ENCODE data around the gene AP3M1.

The AP3M1 gene

DNA sequence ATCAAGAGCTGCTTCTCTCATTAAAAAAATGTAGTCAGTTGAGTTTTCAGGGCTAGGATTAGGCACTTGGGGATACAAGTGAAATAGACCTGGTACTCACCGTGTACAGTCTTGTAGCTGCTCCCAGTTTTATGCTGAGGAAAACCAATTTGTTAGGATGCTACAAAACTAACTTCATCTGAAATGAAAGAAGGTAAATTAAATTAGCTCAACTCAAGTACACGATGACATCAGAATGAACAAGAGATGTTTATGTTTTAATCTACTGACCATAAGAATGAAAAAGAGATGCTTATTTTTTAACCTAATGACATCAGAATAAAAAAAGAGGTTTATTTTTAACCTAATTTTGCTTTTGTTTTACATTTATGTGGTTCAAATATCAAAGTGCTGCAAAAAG, 73.7 kb downstream of the AP3M1 start:
- H3K4me3 ChIP-seq (replicated peaks; ENCODE audit: low read depth, low read length), result no peak overlapping the region
- TF ChIP-seq, protein P1, sequence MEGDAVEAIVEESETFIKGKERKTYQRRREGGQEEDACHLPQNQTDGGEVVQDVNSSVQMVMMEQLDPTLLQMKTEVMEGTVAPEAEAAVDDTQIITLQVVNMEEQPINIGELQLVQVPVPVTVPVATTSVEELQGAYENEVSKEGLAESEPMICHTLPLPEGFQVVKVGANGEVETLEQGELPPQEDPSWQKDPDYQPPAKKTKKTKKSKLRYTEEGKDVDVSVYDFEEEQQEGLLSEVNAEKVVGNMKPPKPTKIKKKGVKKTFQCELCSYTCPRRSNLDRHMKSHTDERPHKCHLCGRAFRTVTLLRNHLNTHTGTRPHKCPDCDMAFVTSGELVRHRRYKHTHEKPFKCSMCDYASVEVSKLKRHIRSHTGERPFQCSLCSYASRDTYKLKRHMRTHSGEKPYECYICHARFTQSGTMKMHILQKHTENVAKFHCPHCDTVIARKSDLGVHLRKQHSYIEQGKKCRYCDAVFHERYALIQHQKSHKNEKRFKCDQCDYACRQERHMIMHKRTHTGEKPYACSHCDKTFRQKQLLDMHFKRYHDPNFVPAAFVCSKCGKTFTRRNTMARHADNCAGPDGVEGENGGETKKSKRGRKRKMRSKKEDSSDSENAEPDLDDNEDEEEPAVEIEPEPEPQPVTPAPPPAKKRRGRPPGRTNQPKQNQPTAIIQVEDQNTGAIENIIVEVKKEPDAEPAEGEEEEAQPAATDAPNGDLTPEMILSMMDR (IDR thresholded peaks at IDR 0.05; ENCODE audit: low read length, missing control alignments), result no peak
- no peak for DNase-seq (ENCODE audit: low read depth)

DNA sequence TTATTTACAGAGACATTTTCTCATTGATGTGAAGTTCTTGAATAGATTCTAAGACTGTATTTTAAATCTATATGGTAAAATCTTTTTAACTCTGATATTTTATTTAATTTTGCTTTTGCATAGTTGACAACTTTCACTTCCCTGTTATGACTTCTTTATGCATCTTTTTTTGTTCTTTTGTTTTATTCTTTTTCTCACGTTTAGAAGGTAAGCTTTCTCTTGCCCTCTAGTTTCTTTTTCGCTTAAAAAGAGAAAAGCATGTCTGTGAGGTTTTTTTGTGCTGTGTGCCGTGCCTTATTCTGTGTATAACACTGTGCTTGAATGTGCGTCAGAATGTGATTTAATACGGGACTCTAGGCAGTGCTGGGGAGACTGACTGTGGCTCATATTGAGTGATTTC, 74.7 kb downstream of the AP3M1 start:
- TF ChIP-seq, protein P1 (IDR thresholded peaks at IDR 0.05; ENCODE audit: low read length, missing control alignments), result no peak
- DNase-seq (ENCODE audit: low read depth), result no peak
- H3K4me3 ChIP-seq (replicated peaks; ENCODE audit: low read depth, low read length), result no peak overlapping the region

DNA sequence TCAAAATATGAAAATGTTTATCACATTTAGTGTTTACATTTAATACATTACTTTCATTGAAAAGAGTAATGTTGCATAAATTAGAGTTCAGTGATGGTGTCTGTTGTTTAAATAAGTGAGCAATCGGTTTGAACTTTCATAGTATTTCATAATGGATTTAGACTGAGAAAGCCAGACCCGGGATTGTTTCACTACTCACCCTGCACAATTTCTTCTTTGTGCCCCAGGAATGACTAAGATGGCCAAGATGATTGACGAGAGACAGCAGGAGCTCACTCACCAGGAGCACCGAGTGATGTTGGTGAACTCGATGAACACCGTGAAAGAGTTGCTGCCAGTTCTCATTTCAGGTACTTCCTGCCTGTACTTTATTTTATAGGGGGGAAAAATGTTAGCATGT, 78.1 kb downstream of the AP3M1 start:
- peak; percentile 36 for DNase-seq (ENCODE audit: low read depth)
- no peak overlapping the region for H3K4me3 ChIP-seq (replicated peaks; ENCODE audit: low read depth, low read length)
- TF ChIP-seq, protein P1 (IDR thresholded peaks at IDR 0.05; ENCODE audit: low read length, missing control alignments), result no peak

DNA sequence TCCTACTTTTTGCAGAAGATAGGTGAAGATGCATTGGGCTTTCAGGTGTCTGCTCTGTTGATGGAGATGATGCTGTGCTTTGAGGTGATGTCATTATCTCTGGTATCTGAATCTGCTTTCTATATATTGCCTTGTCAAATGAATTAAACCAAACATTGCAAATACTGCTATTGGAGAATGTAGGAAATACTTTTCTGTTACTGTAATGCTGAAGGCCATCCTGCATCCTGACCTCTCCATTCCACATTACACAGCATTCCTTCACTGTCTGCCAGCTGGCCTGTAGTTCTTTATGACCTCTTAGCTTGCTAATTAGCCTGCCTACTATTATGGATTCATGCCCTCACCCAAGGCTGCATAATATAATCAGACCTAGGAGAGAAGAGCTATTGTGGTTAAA, 79.5 kb downstream of the AP3M1 start:
- no peak overlapping the region for H3K4me3 ChIP-seq (replicated peaks; ENCODE audit: low read depth, low read length)
- DNase-seq (ENCODE audit: low read depth), result peak; percentile 82

More for the DNA sequence above, 79.5 kb downstream of the AP3M1 start:
- TF ChIP-seq, protein P1 (IDR thresholded peaks at IDR 0.05; ENCODE audit: low read length, missing control alignments), result no peak

All from fibroblast of pulmonary artery (primary cell).